ENCODE data around the gene FAXDC2.

Gene FAXDC2

GRCh38 chr5:154849264-154849785, 1.1 kb downstream of the FAXDC2 start:
- H3K4me3 ChIP-seq (replicated peaks; ENCODE audit: insufficient read depth, low read length): no peak overlapping the region

GRCh38 chr5:154844809-154845208, 5.6 kb downstream of the FAXDC2 start:
- no peak for DNase-seq (ENCODE audit: low read depth in 1 of 2, low spot score in 1 of 2)
- H3K4me3 ChIP-seq (replicated peaks; ENCODE audit: insufficient read depth, low read length): no peak overlapping the region
- H3K27ac ChIP-seq (replicated peaks): no peak overlapping the region
- no peak for TF ChIP-seq POLR2AphosphoS5 (IDR thresholded peaks at IDR 0.05; ENCODE audit: low read depth)
- TF ChIP-seq SPI1 (IDR thresholded peaks at IDR 0.05; ENCODE audit: borderline replicate concordance, low read depth): no peak
- no peak for TF ChIP-seq CTCF (IDR thresholded peaks at IDR 0.05; ENCODE audit: insufficient read depth, low read length)
- no peak for TF ChIP-seq GABPA (IDR thresholded peaks at IDR 0.05; ENCODE audit: low read depth)
- no peak for TF ChIP-seq REST (IDR thresholded peaks at IDR 0.05; ENCODE audit: insufficient replicate concordance, low read depth)
- no peaks in the 10 kb centered on the region for H3K27me3 ChIP-seq (ENCODE audit: insufficient read depth, poor library complexity, severe bottlenecking)

More at GRCh38 chr5:154849264-154849785, 1.1 kb downstream of the FAXDC2 start:
- no peak for DNase-seq (ENCODE audit: low read depth in 1 of 2, low spot score in 1 of 2)
- Histone ChIP-seq H3K27me3 (ENCODE audit: insufficient read depth, poor library complexity, severe bottlenecking) (no peaks in the 10 kb centered on the region), H3K27ac (replicated peaks) (peak overlapping the region; percentile 46)
- TF ChIP-seq REST (IDR thresholded peaks at IDR 0.05; ENCODE audit: insufficient replicate concordance, low read depth): no peak
- no peak for TF ChIP-seq POLR2AphosphoS5 (IDR thresholded peaks at IDR 0.05; ENCODE audit: low read depth)
- no peak for TF ChIP-seq CTCF (IDR thresholded peaks at IDR 0.05; ENCODE audit: insufficient read depth, low read length)
- no peak for TF ChIP-seq GABPA (IDR thresholded peaks at IDR 0.05; ENCODE audit: low read depth)
- no peak for TF ChIP-seq SPI1 (IDR thresholded peaks at IDR 0.05; ENCODE audit: borderline replicate concordance, low read depth)

GRCh38 chr5:154842689-154843530, 7.5 kb downstream of the FAXDC2 start:
- H3K27ac ChIP-seq (replicated peaks): no peak overlapping the region
- no peak overlapping the region for H3K4me3 ChIP-seq (replicated peaks; ENCODE audit: insufficient read depth, low read length)
- no peak for DNase-seq (ENCODE audit: low read depth in 1 of 2, low spot score in 1 of 2)

More at GRCh38 chr5:154842689-154843530, 7.5 kb downstream of the FAXDC2 start:
- H3K27me3 ChIP-seq (ENCODE audit: insufficient read depth, poor library complexity, severe bottlenecking): no peaks in the 10 kb centered on the region
- TF ChIP-seq REST (IDR thresholded peaks at IDR 0.05; ENCODE audit: insufficient replicate concordance, low read depth) (no peak), CTCF (IDR thresholded peaks at IDR 0.05; ENCODE audit: insufficient read depth, low read length) (no peak), GABPA (IDR thresholded peaks at IDR 0.05; ENCODE audit: low read depth) (no peak), POLR2AphosphoS5 (IDR thresholded peaks at IDR 0.05; ENCODE audit: low read depth) (no peak), SPI1 (IDR thresholded peaks at IDR 0.05; ENCODE audit: borderline replicate concordance, low read depth) (no peak)

Measured in HL-60 (cell line).